Fibroblast of lung (primary cell): ENCODE results near the gene CAPRIN1. TPM values are rescaled to one million over a fixed set of nuclear protein-coding genes. Genes with fewer than 3 reads are reported as not detected.

Source experiments
- DNase-seq, 2 donors: peaks; one replicate each; pipeline versions ENCODE4 v3.0.0 to v3.0.0-alpha.2; 2010; ENCODE audit warnings: low read depth in 2 of 2
- H2AFZ ChIP-seq: 2 replicates; pipeline ENCODE4 v1.5.1; 2012; ENCODE audit warnings: low read length, control low read depth, inconsistent platforms
- H3K27ac ChIP-seq: 2 replicates; pipeline ENCODE4 v1.5.1; 2011; ENCODE audit warnings: low read length, control low read depth; ENCODE audit not compliant: insufficient read depth
- H3K27me3 ChIP-seq: 2 replicates; pipeline ENCODE4 v1.5.1; 2011; ENCODE audit warnings: mild to moderate bottlenecking, low read length; ENCODE audit not compliant: control insufficient read depth, insufficient read depth
- H3K36me3 ChIP-seq: 2 replicates; pipeline ENCODE4 v1.5.1; 2011; ENCODE audit warnings: low read length; ENCODE audit not compliant: control insufficient read depth, insufficient read depth
- H3K4me1 ChIP-seq: 2 replicates; pipeline ENCODE4 v1.5.1; 2011; ENCODE audit warnings: low read length; ENCODE audit not compliant: control insufficient read depth, insufficient read depth; ENCODE audit errors: extremely low read depth
- H3K4me2 ChIP-seq: 2 replicates; pipeline ENCODE4 v1.5.1; 2011; ENCODE audit warnings: low read length, control low read depth; ENCODE audit not compliant: insufficient read depth; ENCODE audit errors: extremely low read depth
- H3K4me3 ChIP-seq, 4 experiments: fragments of 200-600 bp in 1 of 4; sonication (generic) in 1 of 4; replicated peaks in 1 of 4; 2 replicates each; pipeline ENCODE4 v1.5.1; 2011 to 2016; ENCODE audit warnings: low read length in 4 of 4, low read depth in 3 of 4, mild to moderate bottlenecking in 3 of 4, control low read depth in 2 of 4, inconsistent platforms in 1 of 4, mixed read lengths in 1 of 4; ENCODE audit not compliant: insufficient read depth in 1 of 4; ENCODE audit errors: control extremely low read depth in 1 of 4
- H3K79me2 ChIP-seq: 2 replicates; pipeline ENCODE4 v1.5.1; 2012; ENCODE audit warnings: mild to moderate bottlenecking, low read length, inconsistent platforms; ENCODE audit not compliant: control insufficient read depth, insufficient read depth
- H3K9ac ChIP-seq: 2 replicates; pipeline ENCODE4 v1.5.1; 2011; ENCODE audit warnings: mild to moderate bottlenecking, low read length, control low read depth; ENCODE audit not compliant: insufficient read depth
- H3K9me3 ChIP-seq: 2 replicates; pipeline ENCODE4 v1.5.1; 2012; ENCODE audit warnings: low read depth, low read length; ENCODE audit not compliant: control insufficient read depth, insufficient read depth
- H4K20me1 ChIP-seq: 2 replicates; pipeline ENCODE4 v1.5.1; 2011; ENCODE audit warnings: low read length; ENCODE audit not compliant: control insufficient read depth, insufficient read depth; ENCODE audit errors: extremely low read depth
- EZH2 ChIP-seq: IDR thresholded peaks from 2 replicates; pipeline ENCODE4 v1.5.1; 2012; ENCODE audit warnings: low read length, control low read depth, mild to moderate bottlenecking; ENCODE audit errors: missing control alignments
- polyA plus RNA-seq, 2 donors: library from polyadenylated mRNA; depleted of rRNA in 1 of 2; stranded (reverse) in 1 of 2; unstranded in 1 of 2; fragments of >200 nt; gene quantifications; 2 replicates each; pipeline ENCODE4 v1.2.1, GENCODE V29; 2011 to 2012; ENCODE audit warnings: missing spikeins in 1 of 2
- total RNA-seq: library from RNA; depleted of rRNA; stranded (reverse); fragments of >200 nt; gene quantifications from 2 replicates; pipeline ENCODE4 v1.2.1, GENCODE V29; 2014
- TF ChIP-seq, protein P1 (sequence below), 2 donors: IDR thresholded peaks in 1 of 2; conservative IDR thresholded peaks in 1 of 2; 1 replicate in 1 of 2; 2 replicates in 1 of 2; pipeline ENCODE4 v1.5.1; 2011 to 2012; ENCODE audit warnings: low read length in 2 of 2, control low read depth in 1 of 2, inconsistent platforms in 1 of 2, low read depth in 1 of 2, mild to moderate bottlenecking in 1 of 2

Gene CAPRIN1
- total and polyA plus RNA-seq, 2 donors (not counting 1 experiment from before 2014, with no cell fraction given) = 203 to 220 TPM

DNA sequence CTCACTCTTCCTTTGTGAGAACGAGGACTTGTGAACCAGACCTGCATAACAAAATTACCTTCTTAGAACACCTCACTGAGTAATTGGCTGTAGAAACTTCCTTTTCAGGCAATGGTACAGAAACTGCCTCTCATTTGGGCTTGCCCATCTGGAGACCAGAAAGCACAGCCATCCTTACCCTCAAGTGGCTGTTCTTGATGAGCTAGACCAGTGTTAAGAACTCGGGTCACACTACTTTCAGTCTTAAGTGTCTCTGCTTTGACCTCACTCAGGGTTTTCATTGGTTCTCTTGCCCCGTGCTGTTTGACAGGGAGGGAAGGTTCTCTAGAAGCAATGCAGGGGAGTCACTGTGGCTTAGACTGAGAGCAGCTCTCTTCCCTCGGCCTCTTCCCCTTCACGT, 83.2 kb downstream of the CAPRIN1 start:
- H3K4me3 ChIP-seq = no peak overlapping the region
- H3K79me2 ChIP-seq = no peaks in the 10 kb centered on the region
- no peaks in the 10 kb centered on the region for H3K27me3 ChIP-seq
- H3K27ac ChIP-seq = no peak overlapping the region
- no peak for DNase-seq
- H3K36me3 ChIP-seq = peaks cover 30% of the 10 kb centered on the region
- H2AFZ ChIP-seq = no peak overlapping the region
- H3K4me1 ChIP-seq = no peaks in the 10 kb centered on the region
- no peaks in the 10 kb centered on the region for H4K20me1 ChIP-seq
- H3K9me3 ChIP-seq = no peaks in the 10 kb centered on the region
- H3K9ac ChIP-seq = no peak overlapping the region
- no peak overlapping the region for H3K4me2 ChIP-seq
- TF ChIP-seq, protein P1, sequence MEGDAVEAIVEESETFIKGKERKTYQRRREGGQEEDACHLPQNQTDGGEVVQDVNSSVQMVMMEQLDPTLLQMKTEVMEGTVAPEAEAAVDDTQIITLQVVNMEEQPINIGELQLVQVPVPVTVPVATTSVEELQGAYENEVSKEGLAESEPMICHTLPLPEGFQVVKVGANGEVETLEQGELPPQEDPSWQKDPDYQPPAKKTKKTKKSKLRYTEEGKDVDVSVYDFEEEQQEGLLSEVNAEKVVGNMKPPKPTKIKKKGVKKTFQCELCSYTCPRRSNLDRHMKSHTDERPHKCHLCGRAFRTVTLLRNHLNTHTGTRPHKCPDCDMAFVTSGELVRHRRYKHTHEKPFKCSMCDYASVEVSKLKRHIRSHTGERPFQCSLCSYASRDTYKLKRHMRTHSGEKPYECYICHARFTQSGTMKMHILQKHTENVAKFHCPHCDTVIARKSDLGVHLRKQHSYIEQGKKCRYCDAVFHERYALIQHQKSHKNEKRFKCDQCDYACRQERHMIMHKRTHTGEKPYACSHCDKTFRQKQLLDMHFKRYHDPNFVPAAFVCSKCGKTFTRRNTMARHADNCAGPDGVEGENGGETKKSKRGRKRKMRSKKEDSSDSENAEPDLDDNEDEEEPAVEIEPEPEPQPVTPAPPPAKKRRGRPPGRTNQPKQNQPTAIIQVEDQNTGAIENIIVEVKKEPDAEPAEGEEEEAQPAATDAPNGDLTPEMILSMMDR (conservative IDR thresholded peaks at IDR 0.05 in 1 of 2, IDR thresholded peaks at IDR 0.05 in 1 of 2; ENCODE audit: low read depth in 1 of 2, low read length in 2 of 2) = no peak

DNA sequence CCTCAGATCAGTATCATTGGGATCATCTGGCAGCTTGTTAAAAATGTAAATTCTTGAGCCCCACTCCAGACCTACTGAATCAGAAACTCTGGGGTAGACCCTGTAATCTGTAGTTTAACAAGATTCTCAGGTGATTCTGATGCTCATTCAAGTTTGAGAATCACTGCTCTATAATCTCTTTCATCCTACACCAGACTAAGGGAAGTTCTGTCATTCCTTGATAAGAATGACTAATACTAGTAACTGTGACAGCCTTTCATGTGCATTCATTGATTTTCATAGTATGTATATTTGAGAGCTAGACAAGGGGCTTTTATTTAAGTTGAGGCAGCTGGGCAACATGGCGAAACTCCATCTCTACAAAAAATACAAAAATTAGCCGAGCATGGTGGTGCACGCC, 83.9 kb downstream of the CAPRIN1 start:
- no peaks in the 10 kb centered on the region for H3K9me3 ChIP-seq
- H3K36me3 ChIP-seq = peaks cover 35% of the 10 kb centered on the region
- no peak overlapping the region for H3K9ac ChIP-seq
- H4K20me1 ChIP-seq = no peaks in the 10 kb centered on the region
- H3K4me3 ChIP-seq = no peak overlapping the region
- H3K4me1 ChIP-seq = no peaks in the 10 kb centered on the region
- no peaks in the 10 kb centered on the region for H3K27me3 ChIP-seq
- H3K79me2 ChIP-seq = no peaks in the 10 kb centered on the region
- no peak overlapping the region for H2AFZ ChIP-seq
- H3K27ac ChIP-seq = no peak overlapping the region
- DNase-seq = no peak
- TF ChIP-seq, protein P1 (conservative IDR thresholded peaks at IDR 0.05 in 1 of 2, IDR thresholded peaks at IDR 0.05 in 1 of 2; ENCODE audit: low read depth in 1 of 2, low read length in 2 of 2) = no peak
- TF ChIP-seq EZH2 = no peak
- H3K4me2 ChIP-seq = no peak overlapping the region

DNA sequence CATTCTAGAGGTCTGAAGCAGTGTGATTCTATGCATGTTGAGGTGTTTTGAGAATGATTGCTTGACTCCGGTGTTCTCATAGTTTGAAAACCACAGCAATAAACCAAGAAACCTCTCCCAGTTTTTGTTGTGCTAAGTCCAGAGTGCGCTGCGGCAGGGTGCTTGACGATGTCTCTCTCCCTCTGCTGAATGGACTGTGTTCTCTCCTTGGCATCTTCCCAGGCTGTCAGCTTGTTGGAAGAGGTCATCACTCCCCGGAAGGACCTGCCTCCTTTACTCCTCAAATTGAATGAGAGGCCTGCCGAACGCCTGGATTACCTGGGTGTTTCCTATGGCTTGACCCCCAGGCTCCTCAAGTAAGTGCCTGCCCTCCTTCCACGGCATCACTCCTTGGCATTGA, 84.9 kb downstream of the CAPRIN1 start:
- Histone ChIP-seq H3K27ac (no peak overlapping the region), H3K9ac (no peak overlapping the region), H3K27me3 (no peaks in the 10 kb centered on the region), H4K20me1 (no peaks in the 10 kb centered on the region), H2AFZ (no peak overlapping the region), H3K9me3 (no peaks in the 10 kb centered on the region), H3K4me1 (no peaks in the 10 kb centered on the region), H3K4me2 (no peak overlapping the region), H3K79me2 (no peaks in the 10 kb centered on the region), H3K36me3 (peaks cover 37% of the 10 kb centered on the region), H3K4me3 (no peak overlapping the region)
- no peak for TF ChIP-seq EZH2
- TF ChIP-seq, protein P1 (conservative IDR thresholded peaks at IDR 0.05 in 1 of 2, IDR thresholded peaks at IDR 0.05 in 1 of 2; ENCODE audit: low read depth in 1 of 2, low read length in 2 of 2) = no peak
- peak in 1 of 2 donors; percentile 26 for DNase-seq
